Measurements from ENCODE around the gene FARP1.

DNA sequence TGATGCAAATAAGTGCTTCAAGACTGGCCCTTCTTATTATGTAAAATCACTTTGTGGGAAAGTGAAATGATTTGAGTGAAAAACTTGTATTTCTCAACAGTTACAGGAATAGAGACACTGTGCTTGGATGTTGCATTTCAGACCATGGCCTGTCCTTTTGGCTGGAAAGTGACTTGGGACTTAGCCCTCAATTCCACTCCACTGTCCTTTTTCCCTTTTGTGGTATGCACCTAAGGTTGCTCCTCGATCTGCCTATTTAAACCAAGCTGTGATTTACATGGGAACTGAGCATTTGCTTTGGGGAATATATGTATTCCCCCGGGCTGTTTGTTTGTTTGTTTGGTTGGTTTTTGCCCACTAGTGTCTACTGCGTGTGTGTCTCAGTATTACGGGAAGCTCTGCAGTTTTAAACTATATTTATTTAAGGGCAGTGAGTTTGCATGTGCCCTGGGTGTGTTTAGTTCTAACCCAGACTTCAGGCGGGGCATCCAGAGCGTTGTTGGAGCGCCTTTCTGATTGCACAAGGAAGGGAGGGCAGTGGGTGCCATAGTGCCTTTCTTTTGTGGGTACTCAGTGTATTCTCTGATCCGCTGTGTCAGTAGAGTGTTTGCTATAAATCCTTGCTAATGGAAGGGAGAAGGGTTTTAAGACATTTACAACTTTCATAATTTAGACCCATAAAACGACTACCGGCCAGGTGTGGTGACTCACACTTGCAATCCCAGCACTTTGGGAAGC lies 52.3 kb downstream of the FARP1 start:
- TF ChIP-seq, protein P1, sequence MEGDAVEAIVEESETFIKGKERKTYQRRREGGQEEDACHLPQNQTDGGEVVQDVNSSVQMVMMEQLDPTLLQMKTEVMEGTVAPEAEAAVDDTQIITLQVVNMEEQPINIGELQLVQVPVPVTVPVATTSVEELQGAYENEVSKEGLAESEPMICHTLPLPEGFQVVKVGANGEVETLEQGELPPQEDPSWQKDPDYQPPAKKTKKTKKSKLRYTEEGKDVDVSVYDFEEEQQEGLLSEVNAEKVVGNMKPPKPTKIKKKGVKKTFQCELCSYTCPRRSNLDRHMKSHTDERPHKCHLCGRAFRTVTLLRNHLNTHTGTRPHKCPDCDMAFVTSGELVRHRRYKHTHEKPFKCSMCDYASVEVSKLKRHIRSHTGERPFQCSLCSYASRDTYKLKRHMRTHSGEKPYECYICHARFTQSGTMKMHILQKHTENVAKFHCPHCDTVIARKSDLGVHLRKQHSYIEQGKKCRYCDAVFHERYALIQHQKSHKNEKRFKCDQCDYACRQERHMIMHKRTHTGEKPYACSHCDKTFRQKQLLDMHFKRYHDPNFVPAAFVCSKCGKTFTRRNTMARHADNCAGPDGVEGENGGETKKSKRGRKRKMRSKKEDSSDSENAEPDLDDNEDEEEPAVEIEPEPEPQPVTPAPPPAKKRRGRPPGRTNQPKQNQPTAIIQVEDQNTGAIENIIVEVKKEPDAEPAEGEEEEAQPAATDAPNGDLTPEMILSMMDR (IDR thresholded peaks at IDR 0.05), result no peak
- TF ChIP-seq POLR2AphosphoS5 (IDR thresholded peaks at IDR 0.05; ENCODE audit: low read depth, low read length) (no peak), SMC3 (IDR thresholded peaks at IDR 0.05; ENCODE audit: low read depth, low read length) (no peak), TEAD4 (IDR thresholded peaks at IDR 0.05; ENCODE audit: borderline replicate concordance, insufficient read depth) (no peak), SIN3A (IDR thresholded peaks at IDR 0.05; ENCODE audit: borderline replicate concordance, low read depth, low read length) (no peak), FOXM1 (IDR thresholded peaks at IDR 0.05; ENCODE audit: low read depth) (no peak)
- TF ChIP-seq, protein P2, sequence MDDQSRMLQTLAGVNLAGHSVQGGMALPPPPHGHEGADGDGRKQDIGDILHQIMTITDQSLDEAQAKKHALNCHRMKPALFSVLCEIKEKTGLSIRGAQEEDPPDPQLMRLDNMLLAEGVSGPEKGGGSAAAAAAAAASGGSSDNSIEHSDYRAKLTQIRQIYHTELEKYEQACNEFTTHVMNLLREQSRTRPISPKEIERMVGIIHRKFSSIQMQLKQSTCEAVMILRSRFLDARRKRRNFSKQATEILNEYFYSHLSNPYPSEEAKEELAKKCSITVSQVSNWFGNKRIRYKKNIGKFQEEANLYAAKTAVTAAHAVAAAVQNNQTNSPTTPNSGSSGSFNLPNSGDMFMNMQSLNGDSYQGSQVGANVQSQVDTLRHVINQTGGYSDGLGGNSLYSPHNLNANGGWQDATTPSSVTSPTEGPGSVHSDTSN (IDR thresholded peaks at IDR 0.05), result no peak
